GM19452 (cell line): ENCODE data around the gene UBE2QL1.

Experiments used
- ATAC-seq: cut with Tn5 transposase; IDR thresholded peaks from one replicate; pipeline ENCODE4 v1.9.1; 2021; ENCODE audit not compliant: unreplicated experiment

Gene UBE2QL1

DNA sequence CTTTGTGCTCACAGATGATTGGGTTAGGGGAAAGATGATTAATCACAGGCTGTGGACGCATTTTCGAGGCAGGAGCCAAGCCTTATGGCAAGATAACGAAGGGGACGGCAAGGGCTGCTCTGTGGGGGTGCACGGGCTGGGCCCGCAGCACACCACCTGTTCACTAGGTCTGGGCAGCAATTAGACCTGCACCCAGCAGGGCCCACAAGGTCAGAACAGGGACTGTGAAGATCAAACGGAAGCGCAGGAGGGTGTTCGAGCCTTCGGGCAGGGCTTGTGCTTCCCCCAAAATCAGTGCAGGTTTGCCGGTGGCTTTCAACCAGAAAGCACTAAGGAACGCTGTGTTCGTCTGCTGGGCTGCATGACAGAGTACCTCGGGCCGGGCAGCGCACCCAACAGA lies 73.7 kb downstream of the UBE2QL1 start:
- ATAC-seq = no peak

DNA sequence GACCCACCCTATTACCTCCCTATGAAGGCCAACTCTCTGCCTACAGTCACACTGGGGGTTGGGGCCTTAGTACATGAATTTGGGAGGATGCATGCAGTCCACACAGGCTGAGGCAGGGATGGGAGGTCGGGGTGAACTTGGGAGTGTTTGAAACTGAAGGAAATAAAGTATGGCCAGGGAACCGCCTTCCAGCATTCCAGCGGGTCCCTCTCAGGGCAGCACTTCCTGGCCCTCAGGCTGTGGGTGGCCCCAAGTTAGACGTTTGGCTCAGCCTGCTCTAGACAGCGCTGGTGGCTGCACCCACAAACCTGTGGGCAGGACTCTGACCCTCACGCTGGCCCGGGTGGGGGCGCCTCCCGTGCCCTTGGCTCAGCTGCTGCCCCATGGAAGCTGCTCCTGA lies 74.3 kb downstream of the UBE2QL1 start:
- ATAC-seq = no peak

DNA sequence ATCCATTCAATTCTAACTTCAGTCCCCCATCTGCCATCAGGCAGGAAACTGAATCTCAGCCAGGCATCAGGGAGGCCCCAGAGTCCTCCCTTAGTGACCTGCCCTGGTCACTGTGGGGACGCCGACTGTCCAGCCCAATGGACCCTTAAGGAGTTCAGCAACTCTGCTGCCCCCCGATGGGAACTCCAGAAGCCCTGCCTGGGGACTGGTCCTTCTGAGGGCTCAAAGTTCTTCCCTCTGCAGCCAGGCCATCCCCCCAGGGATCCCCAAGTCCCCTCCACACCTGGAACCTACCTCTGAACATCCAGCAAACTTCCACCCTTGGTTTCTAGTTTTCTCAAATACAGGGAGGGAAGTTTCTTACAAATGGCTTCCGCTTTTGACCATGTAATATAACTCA lies 76.8 kb downstream of the UBE2QL1 start:
- no peak for ATAC-seq

DNA sequence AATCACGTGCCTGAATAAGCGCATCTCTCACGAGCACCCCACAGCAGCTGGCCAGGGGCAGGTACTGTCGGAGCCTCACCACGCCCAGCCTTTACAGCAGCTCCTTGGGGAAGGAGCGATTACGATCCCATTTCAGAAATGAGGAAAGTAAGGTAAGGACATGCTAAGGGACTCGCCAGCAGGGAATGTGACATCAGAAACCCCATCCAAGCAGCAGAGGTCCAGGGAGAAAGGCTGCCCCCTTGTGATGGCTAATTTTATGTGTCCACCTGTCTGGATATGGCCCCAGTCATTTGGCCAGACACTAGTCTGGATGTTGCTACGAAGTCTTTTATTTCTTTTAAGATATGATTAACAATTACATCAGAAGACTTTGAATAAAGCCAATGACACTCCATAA lies 77.3 kb downstream of the UBE2QL1 start:
- ATAC-seq = no peak

DNA sequence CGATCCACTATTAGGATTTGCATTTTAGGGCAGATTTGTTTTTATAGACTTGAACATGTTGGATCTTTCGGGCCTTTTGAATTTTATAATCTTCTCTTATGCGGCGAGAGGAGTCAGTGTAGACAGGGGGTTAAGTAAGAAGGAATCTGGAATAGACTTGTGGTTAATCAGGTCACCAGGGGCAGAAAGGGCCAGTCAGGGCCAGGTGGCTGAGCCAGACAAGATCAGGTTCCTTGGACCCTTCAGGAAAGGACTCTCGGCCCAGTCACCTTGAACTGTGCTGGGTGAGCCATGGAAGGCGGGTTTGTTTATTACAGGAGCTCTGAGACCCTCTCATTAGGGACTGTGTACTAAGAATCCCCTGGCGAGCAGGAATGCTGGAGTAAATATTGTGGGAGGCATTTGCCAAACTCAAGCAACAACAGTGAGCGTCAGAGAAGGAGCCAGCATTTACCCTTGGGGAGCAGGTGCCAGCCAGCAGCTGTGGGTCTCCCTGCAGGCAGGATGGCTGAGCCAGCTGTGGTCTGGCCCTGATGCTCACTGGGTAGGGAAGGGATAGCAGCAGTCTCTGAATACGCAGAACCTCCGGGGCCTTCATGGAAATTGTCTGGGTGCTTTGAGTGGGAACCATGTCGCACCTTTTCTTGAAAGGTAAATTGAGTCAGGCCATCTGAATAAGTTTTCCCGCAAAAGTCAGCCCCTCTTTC lies 79.2 kb downstream of the UBE2QL1 start:
- no peak for ATAC-seq

DNA sequence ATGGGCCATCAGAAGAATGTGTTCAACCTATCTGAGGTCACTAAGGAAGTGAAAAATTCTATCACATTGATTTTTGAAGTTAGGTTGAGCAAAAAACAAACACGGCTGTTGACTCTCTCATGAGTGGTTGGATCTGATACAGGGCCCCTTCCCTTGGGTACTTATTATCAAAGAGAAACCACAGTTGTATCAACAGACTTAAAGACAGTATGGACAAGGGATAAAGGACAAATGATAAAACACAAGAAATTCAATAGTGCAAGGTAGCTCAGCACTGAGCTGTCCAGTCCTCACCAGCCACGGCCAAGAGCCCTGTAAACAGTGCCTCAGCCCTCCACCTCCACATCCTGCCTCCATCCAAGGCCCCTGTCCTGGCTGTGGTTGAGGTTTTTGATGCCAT lies 86.9 kb downstream of the UBE2QL1 start:
- no peak for ATAC-seq

DNA sequence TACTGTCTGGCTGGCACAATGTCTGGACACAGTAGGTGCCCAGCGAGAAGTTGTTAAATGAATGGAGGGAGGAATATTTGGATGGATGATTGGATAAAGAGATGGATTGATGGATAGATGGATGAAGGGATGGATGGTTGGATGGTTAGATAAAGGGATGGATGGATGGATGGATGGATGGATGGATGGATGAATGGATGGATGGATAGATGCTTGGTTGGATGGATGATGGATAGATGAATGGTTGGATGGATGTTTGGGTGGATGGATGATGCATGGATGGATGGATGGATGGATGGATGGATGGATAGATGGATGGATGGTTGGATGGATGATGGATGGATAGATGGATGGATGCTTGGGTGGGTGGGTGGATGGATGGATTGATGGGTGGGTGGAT lies 90.4 kb downstream of the UBE2QL1 start:
- no peak for ATAC-seq

DNA sequence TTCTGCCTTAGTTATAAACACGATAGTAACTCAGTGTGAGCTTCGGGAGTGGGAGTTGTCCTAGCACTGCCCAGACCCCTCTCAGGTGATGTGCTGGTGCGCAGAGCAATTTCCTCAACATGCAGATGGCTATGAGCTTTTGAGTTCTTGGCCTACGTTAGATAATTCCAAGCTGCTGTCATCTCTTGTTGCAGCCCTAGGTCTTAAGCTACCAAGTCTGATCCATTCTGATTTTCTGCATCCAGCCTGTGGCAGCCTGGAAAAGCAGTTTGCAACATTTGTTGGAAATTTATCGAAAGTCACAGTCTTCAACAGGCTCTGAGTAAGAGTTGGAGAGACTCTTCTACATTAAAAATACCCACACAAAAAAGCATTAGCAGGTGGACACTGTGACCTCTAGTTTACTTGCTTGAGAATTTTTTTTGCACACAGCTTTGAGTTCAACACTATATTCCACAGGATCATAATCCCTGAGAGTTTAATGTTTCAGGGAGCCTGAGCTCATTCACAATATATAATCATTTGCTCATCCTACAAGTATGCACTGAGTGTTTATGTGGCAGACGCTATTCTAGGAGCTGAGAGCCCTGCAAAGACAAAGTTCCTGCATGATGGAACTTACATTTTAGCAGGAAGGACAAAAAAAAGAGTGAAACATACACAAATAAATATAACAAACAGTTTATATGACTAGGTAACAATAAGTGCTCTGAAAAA lies 91.6 kb downstream of the UBE2QL1 start:
- ATAC-seq = no peak

DNA sequence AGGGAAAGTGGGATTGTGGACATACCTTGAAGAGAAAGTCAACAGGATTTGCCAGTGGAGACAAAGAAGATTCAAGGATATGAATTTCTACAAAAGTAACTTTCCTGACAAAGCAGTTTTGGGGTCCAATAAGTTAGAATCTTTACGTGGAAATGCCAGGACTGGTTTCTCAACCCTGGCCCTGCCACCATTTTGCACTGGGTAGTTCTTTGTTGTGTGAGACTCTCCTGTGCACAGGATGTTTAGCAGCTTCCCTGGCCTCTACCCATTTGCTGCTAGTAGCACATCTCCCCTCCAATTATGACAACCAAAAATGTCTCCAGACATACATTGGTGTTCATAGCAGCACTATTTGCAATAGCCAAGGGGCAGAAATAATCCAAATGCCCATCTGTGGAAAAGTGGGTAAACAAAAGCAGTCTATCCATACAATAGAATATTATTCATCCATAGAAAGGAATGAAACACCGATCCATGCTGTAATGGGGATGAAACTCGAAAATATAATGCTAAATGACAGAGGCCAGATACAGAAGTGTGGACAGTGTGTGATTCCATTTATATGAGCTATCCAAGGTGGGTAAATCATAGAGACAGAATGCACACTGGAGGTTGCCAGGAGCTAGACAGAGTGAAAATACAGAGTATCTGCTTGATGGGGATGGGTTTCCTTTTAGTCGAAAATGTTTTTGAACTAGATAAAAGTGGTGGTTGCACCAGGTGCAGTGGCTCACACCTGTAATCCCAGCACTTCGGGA lies 92.8 kb downstream of the UBE2QL1 start:
- no peak for ATAC-seq

DNA sequence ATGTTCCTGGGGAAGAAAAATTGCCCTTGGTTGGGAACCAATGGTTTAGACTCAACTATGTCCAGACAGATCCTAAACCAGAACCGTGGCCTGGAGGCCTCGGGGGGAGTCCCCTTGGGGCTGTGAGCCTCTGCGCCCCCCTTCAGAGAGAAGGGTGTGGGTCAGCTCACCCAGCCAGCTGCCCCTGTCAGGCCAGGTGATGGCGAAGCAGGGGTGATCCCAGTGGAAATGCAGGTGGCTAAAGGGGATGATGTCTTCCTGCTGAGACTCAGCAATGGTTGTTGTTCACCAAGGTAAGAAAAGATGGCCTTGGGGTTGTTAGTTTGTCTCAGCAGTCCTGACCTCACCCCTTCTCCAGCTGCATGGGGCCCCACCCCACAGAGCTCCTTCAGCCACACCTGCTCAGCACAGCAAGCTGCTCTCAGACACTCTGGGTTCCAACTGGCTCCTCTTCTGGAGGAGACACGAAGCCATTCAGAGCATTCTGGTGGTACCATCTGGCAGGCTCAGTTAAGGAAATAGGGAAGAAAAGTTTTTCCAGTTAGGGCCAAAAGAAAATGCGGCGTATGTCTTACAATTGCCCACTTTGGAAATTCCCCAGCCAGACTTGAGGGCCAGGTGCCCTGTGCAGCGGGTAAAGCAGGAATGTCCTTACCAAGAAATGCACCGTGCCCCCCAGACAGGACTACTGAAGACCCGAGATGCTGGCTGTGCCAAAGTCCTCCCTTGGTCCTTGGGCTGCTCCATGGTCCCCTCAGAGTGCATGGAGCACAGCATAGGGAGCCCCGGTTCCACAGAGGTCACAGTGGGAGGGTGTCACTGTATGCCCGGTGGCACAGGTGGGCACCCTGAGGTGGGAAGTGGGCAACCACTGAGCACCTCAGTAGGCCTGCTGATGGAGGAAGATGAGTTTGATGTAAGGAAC lies 94.0 kb downstream of the UBE2QL1 start:
- ATAC-seq = no peak

DNA sequence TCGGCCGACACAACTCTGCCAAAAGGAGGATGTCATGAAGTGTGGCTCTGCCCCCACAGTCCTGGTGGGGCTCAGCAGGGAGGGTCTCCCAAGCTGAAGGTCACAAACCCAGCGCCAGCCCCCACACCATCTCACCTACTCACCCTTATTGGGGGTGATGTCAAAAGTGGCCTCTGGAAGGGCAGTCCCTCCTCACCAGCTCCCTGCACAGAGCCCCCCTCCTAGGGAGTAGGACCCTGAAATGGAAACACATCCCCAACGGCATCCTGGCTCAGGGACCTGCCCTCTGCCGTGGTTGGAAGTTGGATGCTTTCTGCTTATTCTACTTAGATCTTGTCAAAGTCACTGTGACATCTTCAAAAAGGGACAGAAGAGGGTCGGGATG lies 94.7 kb downstream of the UBE2QL1 start:
- no peak for ATAC-seq

DNA sequence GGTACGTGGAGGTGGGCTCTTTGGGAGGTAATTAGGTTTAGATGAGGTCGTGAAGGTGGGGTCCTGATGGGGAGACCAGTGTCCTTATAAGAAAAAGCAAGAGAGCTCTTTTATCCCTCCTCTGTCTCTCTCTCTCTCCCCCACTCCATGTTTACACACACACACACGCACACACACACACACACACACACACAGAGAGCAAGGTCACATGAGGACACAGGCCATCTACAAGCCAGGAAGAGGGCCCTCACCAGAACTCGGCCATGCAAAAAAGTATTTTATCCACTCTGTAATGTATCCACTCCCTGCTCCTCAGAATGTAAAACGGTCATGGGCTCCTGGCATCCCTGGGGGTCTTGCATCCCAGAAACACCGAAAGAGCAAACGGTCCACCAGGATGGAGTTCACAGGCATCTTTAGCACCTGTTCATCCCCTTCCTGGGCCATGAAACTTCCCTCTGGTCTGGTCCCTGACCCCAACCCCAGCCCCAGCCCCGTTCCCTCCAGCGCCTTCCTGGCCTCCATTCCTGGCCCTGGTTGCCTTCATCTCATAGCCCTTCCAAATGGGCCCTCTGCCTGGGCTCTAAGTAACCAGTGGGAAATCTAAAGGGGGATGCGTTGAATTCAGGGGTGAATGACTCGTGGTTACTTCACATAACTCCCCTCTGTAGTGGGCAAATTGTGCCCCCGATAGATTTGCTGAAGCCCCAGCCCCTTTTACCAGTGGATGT lies 95.3 kb downstream of the UBE2QL1 start:
- ATAC-seq = no peak
